HCT116 (cell line): Measurements from ENCODE around the gene ANO4. TPM values are rescaled to one million over a fixed set of nuclear protein-coding genes. Genes with fewer than 3 reads are reported as not detected.

Experiments used
- ATAC-seq: fragments of 200-7000 bp; cut with Tn5 transposase; 2 replicates; pipeline ENCODE4 v1.9.1; 2020; ENCODE audit warnings: mild to moderate bottlenecking, moderate library complexity
- BruUV-seq: library from RNA; stranded (reverse); fragments of 400-500 nt; replicated peaks from 2 replicates; lab custom pipeline; 2021; lab: Mats Ljungman, UMichigan
- CTCF ChIA-PET: fragments of 300-600 bp; sonication (Branson Sonifier 250); formaldehyde crosslinking; loops from one replicate; lab custom pipeline; 2021; ENCODE audit warnings: antibody characterized with exemption; lab: Charles Lee
- POLR2A ChIA-PET: fragments of 300-600, 350-600 bp; sonication (Branson Sonifier 250); formaldehyde crosslinking; loops from one replicate; lab custom pipeline; 2021; ENCODE audit warnings: antibody characterized with exemption; lab: Charles Lee
- RAD21 ChIA-PET, 2 experiments: fragments of 300-600 bp; sonication (Branson Sonifier 250); formaldehyde crosslinking; loops; one replicate each; lab custom pipeline; 2023; ENCODE audit warnings: low total read pairs in 2 of 2; ENCODE audit not compliant: uncharacterized antibody in 2 of 2, unreplicated experiment in 2 of 2, low non-redundant PET in 1 of 2; lab: Charles Lee
- DNase-seq: peaks from one replicate; pipeline ENCODE4 v3.0.0-alpha.2; 2010; ENCODE audit warnings: low read depth, low spot score
- H2AFZ ChIP-seq: fragments of 200-600 bp; shearing (Covaris generic), sonication (generic); 2 replicates; pipeline ENCODE4 v1.6.1; 2017; ENCODE audit warnings: low read depth, mixed run types, mixed read lengths, antibody characterized with exemption, low read length; ENCODE audit not compliant: poor library complexity, severe bottlenecking
- H3K27ac ChIP-seq: 2 replicates; pipeline ENCODE4 v1.5.1; 2012; ENCODE audit warnings: low read depth, low read length
- H3K27me3 ChIP-seq: fragments of 200-600 bp; sonication (generic); 2 replicates; pipeline ENCODE4 v1.6.1; 2016; ENCODE audit warnings: mixed run types, low read length, mixed read lengths; ENCODE audit not compliant: insufficient read depth
- H3K36me3 ChIP-seq, 2 experiments: fragments of 200-500 bp in 1 of 2; fragments of 200-600 bp in 1 of 2; sonication (Bioruptor generic) in 1 of 2; sonication (generic) in 1 of 2; 2 replicates each; pipeline versions ENCODE4 v1.5.1 to v1.6.1; 2014 to 2016; ENCODE audit warnings: low read length in 2 of 2, inconsistent platforms in 1 of 2, mixed read lengths in 1 of 2, mixed run types in 1 of 2; ENCODE audit not compliant: insufficient read depth in 2 of 2, control insufficient read depth in 1 of 2
- H3K4me1 ChIP-seq, 2 experiments: fragments of 200-600 bp in 1 of 2; sonication (generic) in 1 of 2; 2 replicates each; pipeline versions ENCODE4 v1.5.1 to v1.6.1; 2012 to 2017; ENCODE audit warnings: low read length in 2 of 2, inconsistent platforms in 1 of 2, mild to moderate bottlenecking in 1 of 2, mixed read lengths in 1 of 2, mixed run types in 1 of 2, moderate library complexity in 1 of 2; ENCODE audit not compliant: insufficient read depth in 2 of 2, control insufficient read depth in 1 of 2
- H3K4me2 ChIP-seq: fragments of 200-600 bp; sonication (generic); 2 replicates; pipeline ENCODE4 v1.6.1; 2017; ENCODE audit warnings: mixed run types, low read length, mixed read lengths
- H3K4me3 ChIP-seq, 2 experiments: fragments of 200-600 bp in 1 of 2; sonication (generic) in 1 of 2; replicated peaks in 1 of 2; 2 replicates each; pipeline ENCODE4 v1.5.1; 2011 to 2016; ENCODE audit warnings: low read length in 2 of 2, control low read depth in 1 of 2, low read depth in 1 of 2, mild to moderate bottlenecking in 1 of 2, mixed read lengths in 1 of 2, mixed run types in 1 of 2
- H3K79me2 ChIP-seq: fragments of 200-600 bp; sonication (generic); 2 replicates; pipeline ENCODE4 v1.6.1; 2017; ENCODE audit warnings: mild to moderate bottlenecking, mixed run types, low read length, moderate library complexity, mixed read lengths; ENCODE audit not compliant: insufficient read depth
- H3K9ac ChIP-seq: fragments of 200-600 bp; sonication (generic); 2 replicates; pipeline ENCODE4 v1.6.1; 2016; ENCODE audit warnings: low read length, mixed read lengths
- H3K9me2 ChIP-seq: fragments of 200-600 bp; sonication (generic), shearing (Covaris generic); 2 replicates; pipeline ENCODE4 v1.6.1; 2017; ENCODE audit warnings: mixed run types, mild to moderate bottlenecking, moderate library complexity; ENCODE audit not compliant: insufficient read depth
- H3K9me3 ChIP-seq, 2 experiments: fragments of 200-500 bp in 1 of 2; fragments of 200-600 bp in 1 of 2; sonication (Bioruptor generic) in 1 of 2; sonication (generic) in 1 of 2; 2 replicates each; pipeline ENCODE4 v1.6.1; 2014 to 2017; ENCODE audit warnings: low read length in 2 of 2, mixed read lengths in 2 of 2, inconsistent platforms in 1 of 2, low read depth in 1 of 2, mild to moderate bottlenecking in 1 of 2, mixed run types in 1 of 2, moderate library complexity in 1 of 2; ENCODE audit not compliant: control insufficient read depth in 1 of 2, insufficient read depth in 1 of 2
- H4K20me1 ChIP-seq: fragments of 200-600 bp; sonication (generic), shearing (Covaris generic); 2 replicates; pipeline ENCODE4 v1.6.1; 2017; ENCODE audit warnings: mixed run types, mild to moderate bottlenecking, moderate library complexity; ENCODE audit not compliant: insufficient read depth
- CBX3 ChIP-seq: IDR thresholded peaks from 2 replicates; pipeline ENCODE4 v1.6.1; 2012; ENCODE audit warnings: low read depth
- EGR1 ChIP-seq: IDR thresholded peaks from 2 replicates; pipeline ENCODE4 v1.6.1; 2012; ENCODE audit warnings: low read depth
- ELF1 ChIP-seq: IDR thresholded peaks from 2 replicates; pipeline ENCODE4 v1.6.1; 2012; ENCODE audit warnings: low read depth, borderline replicate concordance
- EZH2 ChIP-seq: fragments of 200-600 bp; sonication (generic); IDR thresholded peaks from 2 replicates; pipeline ENCODE4 v1.6.1; 2017; ENCODE audit warnings: antibody characterized with exemption, mixed run types
- EZH2phosphoT487 ChIP-seq: fragments of 200-600 bp; IDR thresholded peaks from 2 replicates; pipeline ENCODE4 v1.6.1; 2018; ENCODE audit warnings: antibody characterized with exemption, borderline replicate concordance
- JUND ChIP-seq: IDR thresholded peaks from 2 replicates; pipeline ENCODE4 v1.6.1; 2012
- POLR2A ChIP-seq: IDR thresholded peaks from 2 replicates; pipeline ENCODE4 v1.7.0; 2011; ENCODE audit warnings: borderline replicate concordance; ENCODE audit not compliant: insufficient read depth, insufficient read length; ENCODE audit errors: extremely low read depth
- RAD21 ChIP-seq: IDR thresholded peaks from 2 replicates; pipeline ENCODE4 v1.6.1; 2012; ENCODE audit warnings: low read depth, mild to moderate bottlenecking
- SIN3A ChIP-seq: IDR thresholded peaks from 2 replicates; pipeline ENCODE4 v1.6.1; 2012; ENCODE audit warnings: low read depth
- SP1 ChIP-seq: IDR thresholded peaks from 2 replicates; pipeline ENCODE4 v1.6.1; 2012; ENCODE audit warnings: low read depth
- SRF ChIP-seq: IDR thresholded peaks from 2 replicates; pipeline ENCODE4 v1.6.1; 2012; ENCODE audit warnings: low read depth
- TCF7L2 ChIP-seq: IDR thresholded peaks from 2 replicates; pipeline ENCODE4 v1.7.0; 2011; ENCODE audit warnings: borderline replicate concordance, inconsistent platforms; ENCODE audit not compliant: insufficient read depth, insufficient read length; ENCODE audit errors: extremely low read depth
- ZFX ChIP-seq: fragments of 450-650 bp; IDR thresholded peaks from 2 replicates; pipeline ENCODE4 v1.6.1; 2017
- ZNF274 ChIP-seq: fragments of 200-500 bp; sonication (Bioruptor generic); IDR thresholded peaks from 2 replicates; pipeline ENCODE4 v1.6.1; 2014; ENCODE audit warnings: mild to moderate bottlenecking, low read depth, low read length, inconsistent platforms
- intact Hi-C: fragments of 100-400 bp; cut with micrococcal nuclease; formaldehyde crosslinking; loops from 2 replicates; pipeline ENCODE4 v1.10.0; 2022
- total RNA-seq: library from RNA; stranded (reverse); gene quantifications from one replicate; pipeline ENCODE4 v1.2.1, GENCODE V29; 2021; ENCODE audit not compliant: unreplicated experiment
- TF ChIP-seq, protein P1 (sequence below): IDR thresholded peaks from 2 replicates; pipeline ENCODE4 v1.6.1; 2012
- TF ChIP-seq, protein P2 (sequence below): IDR thresholded peaks from 2 replicates; pipeline ENCODE4 v1.6.1; 2012; ENCODE audit warnings: low read depth
- TF ChIP-seq, protein P3 (sequence below), 3 experiments: fragments of 200-600 bp in 1 of 3; sonication (generic) in 1 of 3; IDR thresholded peaks in 2 of 3; conservative IDR thresholded peaks in 1 of 3; 2 replicates each; pipeline ENCODE4 v1.5.1; 2012 to 2017; ENCODE audit warnings: low read depth in 2 of 3, low read length in 2 of 3, antibody characterized with exemption in 1 of 3, borderline replicate concordance in 1 of 3, control low read depth in 1 of 3, mild to moderate bottlenecking in 1 of 3, mixed read lengths in 1 of 3, mixed run types in 1 of 3, moderate library complexity in 1 of 3; ENCODE audit not compliant: insufficient read depth in 1 of 3
- TF ChIP-seq, protein P4 (sequence below): IDR thresholded peaks from 2 replicates; pipeline ENCODE4 v1.6.1; 2011; ENCODE audit warnings: mild to moderate bottlenecking, low read length, moderate library complexity; ENCODE audit not compliant: insufficient replicate concordance; ENCODE audit errors: extremely low read depth
- TF ChIP-seq, protein P5 (sequence below): IDR thresholded peaks from 2 replicates; pipeline ENCODE4 v1.6.1; 2012

Gene ANO4
- total RNA-seq, 1 experiment from 2014 or later = 1.7 TPM

DNA sequence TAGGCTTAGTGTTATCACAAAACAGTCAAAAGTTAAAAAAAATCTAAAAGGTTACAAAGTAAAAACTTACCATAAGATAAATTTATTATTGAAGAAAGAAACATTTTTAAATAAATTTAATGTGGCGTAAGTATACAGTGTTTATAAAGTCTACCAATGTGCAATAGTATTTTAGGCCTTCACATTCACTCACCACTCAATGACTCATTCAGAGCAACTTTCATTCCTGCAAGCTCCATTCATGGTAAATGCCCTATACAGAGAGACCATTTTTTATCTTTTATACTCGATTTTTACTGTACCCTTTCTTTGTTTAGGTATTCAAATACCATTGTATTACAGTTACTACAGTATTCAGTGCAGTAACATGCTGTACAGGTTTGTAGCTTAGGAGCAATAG is 124.5 kb downstream of the ANO4 start:
- Histone ChIP-seq H3K27me3 (no peaks in the 10 kb centered on the region), H3K36me3 (no peaks in the 10 kb centered on the region), H4K20me1 (no peaks in the 10 kb centered on the region), H3K4me2 (no peak overlapping the region), H3K9me3 (no peaks in the 10 kb centered on the region), H3K4me3 (no peak overlapping the region), H3K9me2 (no peaks in the 10 kb centered on the region), H3K9ac (no peak overlapping the region), H3K79me2 (no peaks in the 10 kb centered on the region), H3K4me1 (no peaks in the 10 kb centered on the region), H2AFZ (no peak overlapping the region), H3K27ac (no peak overlapping the region)
- BruUV-seq = no TSS peak
- ChIA-PET RAD21 (no interaction called here), POLR2A (no interaction called here), CTCF (interaction anchor here (1.3 kb wide), 1 partner anchor 41 kb away, joined by 3 read pairs; no protein-coding TSS in a partner anchor)
- no peak for DNase-seq
- intact Hi-C loops = no loop called here
- ATAC-seq = no peak
- TF ChIP-seq EZH2 = no peak
- TF ChIP-seq ELF1 = no peak
- TF ChIP-seq RAD21 = no peak
- TF ChIP-seq, protein P1, sequence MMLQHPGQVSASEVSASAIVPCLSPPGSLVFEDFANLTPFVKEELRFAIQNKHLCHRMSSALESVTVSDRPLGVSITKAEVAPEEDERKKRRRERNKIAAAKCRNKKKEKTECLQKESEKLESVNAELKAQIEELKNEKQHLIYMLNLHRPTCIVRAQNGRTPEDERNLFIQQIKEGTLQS = no peak
- no peak for TF ChIP-seq SP1
- no peak for TF ChIP-seq ZNF274
- TF ChIP-seq, protein P2, sequence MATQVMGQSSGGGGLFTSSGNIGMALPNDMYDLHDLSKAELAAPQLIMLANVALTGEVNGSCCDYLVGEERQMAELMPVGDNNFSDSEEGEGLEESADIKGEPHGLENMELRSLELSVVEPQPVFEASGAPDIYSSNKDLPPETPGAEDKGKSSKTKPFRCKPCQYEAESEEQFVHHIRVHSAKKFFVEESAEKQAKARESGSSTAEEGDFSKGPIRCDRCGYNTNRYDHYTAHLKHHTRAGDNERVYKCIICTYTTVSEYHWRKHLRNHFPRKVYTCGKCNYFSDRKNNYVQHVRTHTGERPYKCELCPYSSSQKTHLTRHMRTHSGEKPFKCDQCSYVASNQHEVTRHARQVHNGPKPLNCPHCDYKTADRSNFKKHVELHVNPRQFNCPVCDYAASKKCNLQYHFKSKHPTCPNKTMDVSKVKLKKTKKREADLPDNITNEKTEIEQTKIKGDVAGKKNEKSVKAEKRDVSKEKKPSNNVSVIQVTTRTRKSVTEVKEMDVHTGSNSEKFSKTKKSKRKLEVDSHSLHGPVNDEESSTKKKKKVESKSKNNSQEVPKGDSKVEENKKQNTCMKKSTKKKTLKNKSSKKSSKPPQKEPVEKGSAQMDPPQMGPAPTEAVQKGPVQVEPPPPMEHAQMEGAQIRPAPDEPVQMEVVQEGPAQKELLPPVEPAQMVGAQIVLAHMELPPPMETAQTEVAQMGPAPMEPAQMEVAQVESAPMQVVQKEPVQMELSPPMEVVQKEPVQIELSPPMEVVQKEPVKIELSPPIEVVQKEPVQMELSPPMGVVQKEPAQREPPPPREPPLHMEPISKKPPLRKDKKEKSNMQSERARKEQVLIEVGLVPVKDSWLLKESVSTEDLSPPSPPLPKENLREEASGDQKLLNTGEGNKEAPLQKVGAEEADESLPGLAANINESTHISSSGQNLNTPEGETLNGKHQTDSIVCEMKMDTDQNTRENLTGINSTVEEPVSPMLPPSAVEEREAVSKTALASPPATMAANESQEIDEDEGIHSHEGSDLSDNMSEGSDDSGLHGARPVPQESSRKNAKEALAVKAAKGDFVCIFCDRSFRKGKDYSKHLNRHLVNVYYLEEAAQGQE = no peak
- TF ChIP-seq EZH2phosphoT487 = no peak
- TF ChIP-seq JUND = no peak
- no peak for TF ChIP-seq POLR2A
- TF ChIP-seq TCF7L2 = no peak
- TF ChIP-seq SRF = no peak
- TF ChIP-seq CBX3 = no peak
- TF ChIP-seq, protein P3, sequence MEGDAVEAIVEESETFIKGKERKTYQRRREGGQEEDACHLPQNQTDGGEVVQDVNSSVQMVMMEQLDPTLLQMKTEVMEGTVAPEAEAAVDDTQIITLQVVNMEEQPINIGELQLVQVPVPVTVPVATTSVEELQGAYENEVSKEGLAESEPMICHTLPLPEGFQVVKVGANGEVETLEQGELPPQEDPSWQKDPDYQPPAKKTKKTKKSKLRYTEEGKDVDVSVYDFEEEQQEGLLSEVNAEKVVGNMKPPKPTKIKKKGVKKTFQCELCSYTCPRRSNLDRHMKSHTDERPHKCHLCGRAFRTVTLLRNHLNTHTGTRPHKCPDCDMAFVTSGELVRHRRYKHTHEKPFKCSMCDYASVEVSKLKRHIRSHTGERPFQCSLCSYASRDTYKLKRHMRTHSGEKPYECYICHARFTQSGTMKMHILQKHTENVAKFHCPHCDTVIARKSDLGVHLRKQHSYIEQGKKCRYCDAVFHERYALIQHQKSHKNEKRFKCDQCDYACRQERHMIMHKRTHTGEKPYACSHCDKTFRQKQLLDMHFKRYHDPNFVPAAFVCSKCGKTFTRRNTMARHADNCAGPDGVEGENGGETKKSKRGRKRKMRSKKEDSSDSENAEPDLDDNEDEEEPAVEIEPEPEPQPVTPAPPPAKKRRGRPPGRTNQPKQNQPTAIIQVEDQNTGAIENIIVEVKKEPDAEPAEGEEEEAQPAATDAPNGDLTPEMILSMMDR (IDR thresholded peaks at IDR 0.05 in 2 of 3, conservative IDR thresholded peaks at IDR 0.05 in 1 of 3; ENCODE audit: borderline replicate concordance in 1 of 3, insufficient read depth in 1 of 3, low read depth in 2 of 3, low read length in 2 of 3) = no peak
- TF ChIP-seq, protein P4, sequence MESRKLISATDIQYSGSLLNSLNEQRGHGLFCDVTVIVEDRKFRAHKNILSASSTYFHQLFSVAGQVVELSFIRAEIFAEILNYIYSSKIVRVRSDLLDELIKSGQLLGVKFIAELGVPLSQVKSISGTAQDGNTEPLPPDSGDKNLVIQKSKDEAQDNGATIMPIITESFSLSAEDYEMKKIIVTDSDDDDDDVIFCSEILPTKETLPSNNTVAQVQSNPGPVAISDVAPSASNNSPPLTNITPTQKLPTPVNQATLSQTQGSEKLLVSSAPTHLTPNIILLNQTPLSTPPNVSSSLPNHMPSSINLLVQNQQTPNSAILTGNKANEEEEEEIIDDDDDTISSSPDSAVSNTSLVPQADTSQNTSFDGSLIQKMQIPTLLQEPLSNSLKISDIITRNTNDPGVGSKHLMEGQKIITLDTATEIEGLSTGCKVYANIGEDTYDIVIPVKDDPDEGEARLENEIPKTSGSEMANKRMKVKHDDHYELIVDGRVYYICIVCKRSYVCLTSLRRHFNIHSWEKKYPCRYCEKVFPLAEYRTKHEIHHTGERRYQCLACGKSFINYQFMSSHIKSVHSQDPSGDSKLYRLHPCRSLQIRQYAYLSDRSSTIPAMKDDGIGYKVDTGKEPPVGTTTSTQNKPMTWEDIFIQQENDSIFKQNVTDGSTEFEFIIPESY = no peak
- TF ChIP-seq ZFX = no peak
- no peak for TF ChIP-seq EGR1
- TF ChIP-seq SIN3A = no peak
- TF ChIP-seq, protein P5, sequence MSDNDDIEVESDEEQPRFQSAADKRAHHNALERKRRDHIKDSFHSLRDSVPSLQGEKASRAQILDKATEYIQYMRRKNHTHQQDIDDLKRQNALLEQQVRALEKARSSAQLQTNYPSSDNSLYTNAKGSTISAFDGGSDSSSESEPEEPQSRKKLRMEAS = no peak
